NCI-H82 (cell line): ENCODE data around the gene TGFBR3L.
"Not testable (repeated sequence)": the region's sequence is repeated elsewhere in the genome, so short reads cannot be mapped to it uniquely, and the experiment has no call there.

Source experiments
- DNase-seq: peaks from one replicate; lab custom pipeline; 2025; lab: John Stamatoyannopoulos, UW

TGFBR3L gene

GRCh38 chr19:7879836-7880235, 34.8 kb upstream of the TGFBR3L start:
- DNase-seq = peak; percentile 31

- no peak for DNase-seq
Observed at GRCh38 chr19:7881910-7882309, 32.7 kb upstream of the TGFBR3L start.

GRCh38 chr19:7883105-7883504, 31.5 kb upstream of the TGFBR3L start:
- no peak for DNase-seq

- no peak for DNase-seq
Observed at GRCh38 chr19:7883796-7884570, 30.6 kb upstream of the TGFBR3L start.

GRCh38 chr19:7885818-7886217, 28.8 kb upstream of the TGFBR3L start:
- peak; percentile 37 for DNase-seq

GRCh38 chr19:7887408-7888144, 27.1 kb upstream of the TGFBR3L start:
- no peak for DNase-seq

- DNase-seq = peak; percentile 59
Observed at GRCh38 chr19:7888145-7888825, 26.3 kb upstream of the TGFBR3L start, which contains the start of gene LRRC8E. LRRC8E (plus strand) TSS chr19:7888510; CDS start chr19:7895604, 7,094 bp downstream.

GRCh38 chr19:7888826-7889217, 25.8 kb upstream of the TGFBR3L start:
- no peak for DNase-seq

GRCh38 chr19:7893362-7894101, 21.1 kb upstream of the TGFBR3L start:
- not testable (repeated sequence) for DNase-seq

- DNase-seq = no peak
Observed at GRCh38 chr19:7894612-7895309, 19.9 kb upstream of the TGFBR3L start.

- DNase-seq = no peak
Observed at GRCh38 chr19:7895565-7895964, 19.1 kb upstream of the TGFBR3L start.

- DNase-seq = peak; percentile 41
Observed at GRCh38 chr19:7897292-7897691, 17.3 kb upstream of the TGFBR3L start.

GRCh38 chr19:7898967-7899366, 15.7 kb upstream of the TGFBR3L start:
- no peak for DNase-seq

- DNase-seq = peak; percentile 32
Observed at GRCh38 chr19:7899751-7900378, 14.8 kb upstream of the TGFBR3L start.

GRCh38 chr19:7900401-7900870, 14.2 kb upstream of the TGFBR3L start:
- DNase-seq = no peak

- no peak for DNase-seq
Observed at GRCh38 chr19:7900931-7901330, 13.7 kb upstream of the TGFBR3L start.

- DNase-seq = no peak
Observed at GRCh38 chr19:7901337-7901736, 13.3 kb upstream of the TGFBR3L start.

- DNase-seq = peak; percentile 26
Observed at GRCh38 chr19:7902796-7903243, 11.8 kb upstream of the TGFBR3L start.

- DNase-seq = peak; percentile 99
Observed at GRCh38 chr19:7903244-7904073, 11.2 kb upstream of the TGFBR3L start, which contains the start of gene MAP2K7. MAP2K7 (plus strand) TSS chr19:7903877; CDS start chr19:7903945, 68 bp downstream.
